H1 (cell line): ENCODE results near the gene MATN1. TPM values are rescaled to one million over a fixed set of nuclear protein-coding genes. Genes with fewer than 3 reads are reported as not detected.
A peak's percentile ranks its signal among the peaks of the same experiment; 100 is the strongest.

Experiments
- CTCF ChIA-PET: fragments of 300-600 bp; sonication (Branson Sonifier 250); formaldehyde crosslinking; loops from one replicate; lab custom pipeline; 2021; ENCODE audit not compliant: partially characterized antibody; lab: Charles Lee
- POLR2A ChIA-PET: fragments of 300-600 bp; sonication (Branson Sonifier 250); formaldehyde crosslinking; loops from one replicate; lab custom pipeline; 2021; ENCODE audit warnings: inconsistent platforms; ENCODE audit not compliant: partially characterized antibody; lab: Charles Lee
- DNase-seq, 2 experiments: peaks; one replicate each; pipeline versions ENCODE4 v3.0.0 to v3.0.0-alpha.2; 2010 to 2022; ENCODE audit warnings: low spot score in 2 of 2, low read depth in 1 of 2, mixed read lengths in 1 of 2
- FAIRE-seq: peaks from 2 replicates; lab custom pipeline; 2011; peaks lifted over from hg19 to GRCh38; lab: Jason Lieb, UNC
- H2AFZ ChIP-seq: 2 replicates; pipeline ENCODE4 v1.8.1; 2012; ENCODE audit warnings: low read length, inconsistent platforms
- H2AK5ac ChIP-seq: 2 replicates; pipeline ENCODE4 v1.6.1; 2013; ENCODE audit warnings: low read depth, low read length
- H2BK120ac ChIP-seq: replicated peaks from 2 replicates; pipeline ENCODE3; 2013; ENCODE audit warnings: low read depth, low read length, inconsistent platforms
- H2BK12ac ChIP-seq: 2 replicates; pipeline ENCODE4 v1.6.1; 2013; ENCODE audit warnings: low read depth, low read length
- H2BK15ac ChIP-seq: 2 replicates; pipeline ENCODE4 v1.6.1; 2013; ENCODE audit warnings: low read length
- H2BK20ac ChIP-seq: 2 replicates; pipeline ENCODE4 v1.6.1; 2013; ENCODE audit warnings: low read length
- H2BK5ac ChIP-seq: 2 replicates; pipeline ENCODE4 v1.6.1; 2013; ENCODE audit warnings: low read depth, low read length
- H3K14ac ChIP-seq: 2 replicates; pipeline ENCODE4 v1.6.1; 2013; ENCODE audit warnings: inconsistent platforms; ENCODE audit not compliant: insufficient read length
- H3K18ac ChIP-seq: 2 replicates; pipeline ENCODE4 v1.6.1; 2013; ENCODE audit warnings: low read length; ENCODE audit errors: extremely low read depth
- H3K23ac ChIP-seq: 2 replicates; pipeline ENCODE4 v1.6.1; 2013; ENCODE audit warnings: inconsistent platforms; ENCODE audit not compliant: insufficient read length
- H3K23me2 ChIP-seq: 2 replicates; pipeline ENCODE4 v1.6.1; 2013; ENCODE audit warnings: low read depth, low read length
- H3K27ac ChIP-seq: 2 replicates; pipeline ENCODE4 v1.6.1; 2011; ENCODE audit warnings: low read depth, low read length, inconsistent platforms
- H3K27me3 ChIP-seq, 4 experiments: replicated peaks in 1 of 4; 1 replicate in 1 of 4; 2 replicates in 3 of 4; pipeline versions ENCODE4 v1.6.1 to v1.8.1; 2011 to 2013; ENCODE audit warnings: low read length in 3 of 4, mild to moderate bottlenecking in 3 of 4, inconsistent platforms in 2 of 4, mixed read lengths in 2 of 4, moderate library complexity in 1 of 4; ENCODE audit not compliant: control insufficient read depth in 3 of 4, insufficient read depth in 3 of 4; ENCODE audit errors: extremely low read depth in 1 of 4
- H3K36me3 ChIP-seq, 4 experiments: 2 replicates each; pipeline versions ENCODE4 v1.6.1 to v1.8.1; 2011 to 2013; ENCODE audit warnings: mild to moderate bottlenecking in 4 of 4, low read length in 3 of 4, moderate library complexity in 2 of 4, control low read depth in 1 of 4, inconsistent platforms in 1 of 4; ENCODE audit not compliant: insufficient read depth in 4 of 4, control insufficient read depth in 2 of 4
- H3K4ac ChIP-seq: replicated peaks from 2 replicates; pipeline ENCODE3; 2013; ENCODE audit warnings: low read length, low read depth, mixed read lengths, inconsistent platforms; ENCODE audit not compliant: insufficient read length
- H3K4me1 ChIP-seq, 4 experiments: replicated peaks in 1 of 4; 1 replicate in 1 of 4; 2 replicates in 3 of 4; pipeline versions ENCODE4 v1.6.1 to v1.8.1; 2011 to 2013; ENCODE audit warnings: low read length in 3 of 4, inconsistent platforms in 2 of 4, mixed read lengths in 1 of 4; ENCODE audit not compliant: insufficient read depth in 4 of 4, control insufficient read depth in 3 of 4
- H3K4me2 ChIP-seq, 2 experiments: 2 replicates each; pipeline versions ENCODE4 v1.6.1 to v1.8.1; 2011 to 2013; ENCODE audit warnings: low read depth in 2 of 2, low read length in 2 of 2, control low read depth in 1 of 2, inconsistent platforms in 1 of 2, mild to moderate bottlenecking in 1 of 2; ENCODE audit not compliant: insufficient read depth in 1 of 2
- H3K4me3 ChIP-seq, 4 experiments: fragments of 200-600, 300-600 bp in 1 of 4; sonication (generic), shearing (Covaris generic), sonication (Bioruptor Twin) in 1 of 4; 2 replicates each; pipeline versions ENCODE4 v1.5.1 to v1.8.1; 2011 to 2016; ENCODE audit warnings: low read length in 4 of 4, low read depth in 3 of 4, control low read depth in 2 of 4, inconsistent platforms in 2 of 4, mild to moderate bottlenecking in 2 of 4, mixed read lengths in 1 of 4, moderate library complexity in 1 of 4; ENCODE audit not compliant: insufficient read depth in 2 of 4; ENCODE audit errors: extremely low read depth in 1 of 4
- H3K56ac ChIP-seq: replicated peaks from 2 replicates; pipeline ENCODE3; 2013; ENCODE audit warnings: low read depth, mild to moderate bottlenecking, mixed read lengths, low read length, inconsistent platforms; ENCODE audit not compliant: insufficient read length
- H3K79me1 ChIP-seq: 2 replicates; pipeline ENCODE4 v1.6.1; 2013; ENCODE audit warnings: low read depth, low read length, control low read depth
- H3K79me2 ChIP-seq, 2 experiments: 2 replicates each; pipeline versions ENCODE4 v1.6.1 to v1.8.1; 2012 to 2013; ENCODE audit warnings: low read length in 2 of 2, mild to moderate bottlenecking in 2 of 2, inconsistent platforms in 1 of 2; ENCODE audit not compliant: insufficient read depth in 2 of 2, control insufficient read depth in 1 of 2
- H3K9ac ChIP-seq, 4 experiments: replicated peaks in 1 of 4; 1 replicate in 1 of 4; 2 replicates in 3 of 4; pipeline versions ENCODE4 v1.6.1 to v1.8.1; 2011 to 2013; ENCODE audit warnings: low read depth in 3 of 4, low read length in 3 of 4, control low read depth in 2 of 4, mild to moderate bottlenecking in 2 of 4, moderate library complexity in 2 of 4, inconsistent platforms in 1 of 4; ENCODE audit errors: extremely low read depth in 1 of 4
- H3K9me3 ChIP-seq, 2 experiments: 2 replicates each; pipeline versions ENCODE4 v1.6.1 to v1.8.1; 2012 to 2013; ENCODE audit warnings: mild to moderate bottlenecking in 2 of 2, moderate library complexity in 2 of 2, control low read depth in 1 of 2, inconsistent platforms in 1 of 2, low read depth in 1 of 2, low read length in 1 of 2, mixed read lengths in 1 of 2; ENCODE audit not compliant: insufficient read depth in 2 of 2
- H4K20me1 ChIP-seq, 2 experiments: replicated peaks in 1 of 2; 2 replicates each; pipeline versions ENCODE3 to v1.8.1; 2011 to 2013; ENCODE audit warnings: inconsistent platforms in 2 of 2, low read length in 2 of 2, mild to moderate bottlenecking in 1 of 2; ENCODE audit not compliant: insufficient read depth in 2 of 2, control insufficient read depth in 1 of 2
- H4K5ac ChIP-seq: 2 replicates; pipeline ENCODE4 v1.6.1; 2013; ENCODE audit warnings: low read length, low read depth, mixed read lengths, inconsistent platforms; ENCODE audit not compliant: insufficient read length
- H4K8ac ChIP-seq: 2 replicates; pipeline ENCODE4 v1.8.0; 2013; ENCODE audit warnings: mild to moderate bottlenecking, moderate library complexity, low read length, inconsistent platforms; ENCODE audit not compliant: insufficient read depth; ENCODE audit errors: extremely low read depth
- H4K91ac ChIP-seq: replicated peaks from 2 replicates; pipeline ENCODE3; 2013; ENCODE audit warnings: low read length, mixed read lengths, inconsistent platforms; ENCODE audit not compliant: insufficient read length
- ASH2L ChIP-seq: fragments of 200-600, 300-600 bp; sonication (generic); IDR thresholded peaks from one replicate; pipeline ENCODE4 v1.7.1; 2017; ENCODE audit warnings: low read length
- BRCA1 ChIP-seq: IDR thresholded peaks from 2 replicates; pipeline ENCODE4 v1.6.1; 2012; ENCODE audit warnings: low read depth, low read length, improper control_type of control experiment
- CHD1 ChIP-seq: IDR thresholded peaks from 2 replicates; pipeline ENCODE4 v1.6.1; 2012; ENCODE audit warnings: low read depth, low read length, improper control_type of control experiment
- POU5F1 ChIP-seq: IDR thresholded peaks from 2 replicates; pipeline ENCODE4 v1.6.1; 2011; ENCODE audit warnings: low read depth, mild to moderate bottlenecking, low read length, moderate library complexity
- RBBP5 ChIP-seq: IDR thresholded peaks from 2 replicates; pipeline ENCODE4 v1.7.1; 2012; ENCODE audit warnings: low read depth, mild to moderate bottlenecking, inconsistent platforms, low read length, moderate library complexity, borderline replicate concordance
- WGBS, 2 experiments: shearing (Covaris generic) in 1 of 2; methylation state at CpG; one replicate each; pipeline versions ENCODE4 v1.1.6 to v1.1.7; 2013 to 2015; ENCODE audit warnings: low lambda C conversion rate in 2 of 2, mixed read lengths in 2 of 2, inconsistent platforms in 1 of 2, low coverage in 1 of 2, missing lambda C conversion rate in 1 of 2; ENCODE audit not compliant: insufficient replicate concordance in 2 of 2, insufficient coverage in 1 of 2, insufficient read length in 1 of 2; ENCODE audit errors: extremely low coverage in 1 of 2, missing lambda C conversion rate in 1 of 2; 5-methylcytosine and 5-hydroxymethylcytosine counted together
- polyA plus RNA-seq, 7 experiments: library from polyadenylated mRNA; depleted of rRNA in 3 of 7; stranded (reverse) in 5 of 7; unstranded in 2 of 7; fragments of >200 nt in 5 of 7; fragments of 200-250 nt in 2 of 7; gene quantifications; 1 replicate in 5 of 7; 2 replicates in 1 of 7; 4 replicates in 1 of 7; pipeline versions ENCODE4 v1.2.1 to v1.2.3, GENCODE V29; 2011 to 2013; ENCODE audit warnings: missing spikeins in 2 of 7, mixed read lengths in 2 of 7
- total RNA-seq: library from RNA; stranded (reverse); fragmentation: NEBNext Ultra II Directional; extraction: Animal tissue kit (Norgen Biotek cat#: 25700); gene quantifications from 2 replicates; pipeline ENCODE4 v1.2.1, GENCODE V29; 2021

MATN1 gene
- total and polyA plus RNA-seq, 2 of the 8 experiments (the other 6 are each of a cell fraction or from before 2014, with no cell fraction given) = 0.12 to 0.28 TPM

- Histone ChIP-seq H2BK20ac (no peak overlapping the region), H2BK120ac (no peak overlapping the region), H2BK5ac (peak overlapping the region; percentile 35; the same call in 1 of the 2 replicates), H3K9ac (no peak overlapping the region), H4K20me1 (no peaks in the 10 kb centered on the region), H3K9me3 (peaks cover 10 to 11% of the 10 kb centered on the region in 2 experiments), H2BK15ac (no peak overlapping the region), H2BK12ac (0 out of 2 replicates have a peak overlapping the region, but pooled peaks have one; percentile 17), H4K5ac (no peak overlapping the region), H3K4me2 (no peak overlapping the region), H3K79me1 (no peaks in the 10 kb centered on the region)
- ChIA-PET CTCF (interaction anchor here (0.7 to 55.1 kb wide), 3 partner anchors 15 to 53 kb away, joined by 3 to 1640 read pairs (median 3); partner anchors contain the start of gene LAPTM5), POLR2A (no interaction called here)
- DNase-seq = no peak
- no peak for TF ChIP-seq RBBP5
- no peak for TF ChIP-seq ASH2L
- TF ChIP-seq BRCA1 = no peak
- TF ChIP-seq CHD1 = no peak
- no peak for TF ChIP-seq POU5F1
- TF ChIP-seq, all 59 proteins: peak for 0
- H3K4me3 ChIP-seq = no peak overlapping the region
- no peaks in the 10 kb centered on the region for H3K27me3 ChIP-seq
- H2AK5ac ChIP-seq = peak overlapping the region; percentile 39; the same call in 1 of the 2 replicates
- H3K4me1 ChIP-seq = no peaks in the 10 kb centered on the region; a peak in 1 of 7 replicates
- no peak overlapping the region for H4K91ac ChIP-seq
- no peak overlapping the region for H3K56ac ChIP-seq
- FAIRE-seq = no peak
- peaks cover 5% of the 10 kb centered on the region; the same call in 1 of the 2 replicates for H3K23me2 ChIP-seq
- no peaks in the 10 kb centered on the region for H3K79me2 ChIP-seq
- H3K27ac ChIP-seq = no peak overlapping the region
- H2AFZ ChIP-seq = no peak overlapping the region
- no peak overlapping the region for H3K23ac ChIP-seq
- peak overlapping the region; percentile 57 for H4K8ac ChIP-seq
- H3K18ac ChIP-seq = no peak overlapping the region
- no peaks in the 10 kb centered on the region for H3K36me3 ChIP-seq
- no peak overlapping the region for H3K14ac ChIP-seq
- WGBS, 2 experiments = 78% methylated on average over 12 of the region's 12 CpGs; no CpG with 5 or more reads in 1 of the 2 experiments
- H3K4ac ChIP-seq = no peak overlapping the region
Observed at GRCh38 chr1:30713311-30713710, 10.1 kb downstream of the MATN1 start.
